IPS-20b (cell line): ENCODE results near the gene HDAC6.

ENCODE experiments used
- H3K27ac ChIP-seq: one replicate; pipeline ENCODE4 v1.5.1; 2013; ENCODE audit warnings: low read length
- H3K27me3 ChIP-seq: 2 replicates; pipeline ENCODE4 v1.6.1; 2013; ENCODE audit warnings: mild to moderate bottlenecking, low read length, inconsistent platforms; ENCODE audit not compliant: insufficient read depth
- H3K36me3 ChIP-seq: 2 replicates; pipeline ENCODE4 v1.6.1; 2013; ENCODE audit warnings: low read depth, mild to moderate bottlenecking, inconsistent platforms, low read length, moderate library complexity; ENCODE audit not compliant: insufficient read depth
- H3K4me1 ChIP-seq: 2 replicates; pipeline ENCODE4 v1.6.1; 2013; ENCODE audit warnings: mild to moderate bottlenecking, control low read depth, inconsistent platforms, low read length, moderate library complexity; ENCODE audit not compliant: insufficient read depth
- H3K4me3 ChIP-seq: 2 replicates; pipeline ENCODE4 v1.5.1; 2013; ENCODE audit warnings: mild to moderate bottlenecking, low read length, inconsistent platforms
- H3K9ac ChIP-seq: 2 replicates; pipeline ENCODE4 v1.6.1; 2013; ENCODE audit warnings: low read depth, mild to moderate bottlenecking, inconsistent platforms, low read length, moderate library complexity
- H3K9me3 ChIP-seq: 2 replicates; pipeline ENCODE4 v1.6.1; 2013; ENCODE audit warnings: mild to moderate bottlenecking, low read depth, low read length, inconsistent platforms; ENCODE audit not compliant: insufficient read depth

HDAC6 gene

GRCh38 chrX:48801280-48802088 is at the start of gene HDAC6:
TSS of gene HDAC6 (plus strand) at chrX:48802067. CDS start at chrX:48802693, 626 bp downstream.
- peak within 1 kb of the TSS; percentile 96 for H3K27ac ChIP-seq
- H3K27me3 ChIP-seq = no peaks in the 10 kb centered on the region
- no peaks in the 10 kb centered on the region for H3K9me3 ChIP-seq

GRCh38 chrX:48752498-48752897 is 49.4 kb upstream of the HDAC6 start:
- no peaks in the 10 kb centered on the region for H3K4me1 ChIP-seq

More at GRCh38 chrX:48801280-48802088, at the start of gene HDAC6:
- Histone ChIP-seq H3K9ac (peak within 1 kb of the TSS; percentile 96), H3K36me3 (peaks cover 26% of the 10 kb centered on the region; the same call in 1 of the 2 replicates), H3K4me1 (0 out of 2 replicates have a peak, but pooled peaks cover 3% of the 10 kb centered on the region), H3K4me3 (peak within 1 kb of the TSS; percentile 91)

GRCh38 chrX:48753708-48754228 is 48.1 kb upstream of the HDAC6 start:
- Histone ChIP-seq H3K27ac (no peak overlapping the region), H3K9me3 (no peaks in the 10 kb centered on the region), H3K36me3 (no peaks in the 10 kb centered on the region), H3K27me3 (no peaks in the 10 kb centered on the region), H3K9ac (no peak overlapping the region), H3K4me3 (no peak overlapping the region), H3K4me1 (no peaks in the 10 kb centered on the region)

More at GRCh38 chrX:48752498-48752897, 49.4 kb upstream of the HDAC6 start:
- Histone ChIP-seq H3K27ac (no peak overlapping the region), H3K36me3 (no peaks in the 10 kb centered on the region), H3K9ac (no peak overlapping the region), H3K4me3 (no peak overlapping the region), H3K9me3 (no peaks in the 10 kb centered on the region), H3K27me3 (no peaks in the 10 kb centered on the region)

- Histone ChIP-seq H3K4me3 (no peak overlapping the region), H3K9ac (no peak overlapping the region), H3K9me3 (no peaks in the 10 kb centered on the region), H3K27me3 (no peaks in the 10 kb centered on the region), H3K27ac (no peak overlapping the region), H3K4me1 (no peaks in the 10 kb centered on the region), H3K36me3 (no peaks in the 10 kb centered on the region)
Observed at GRCh38 chrX:48754238-48754637, 47.6 kb upstream of the HDAC6 start.

- Histone ChIP-seq H3K4me3 (no peak within 1 kb of the TSS), H3K36me3 (no peaks in the 10 kb centered on the region), H3K9me3 (no peaks in the 10 kb centered on the region), H3K27me3 (no peaks in the 10 kb centered on the region), H3K9ac (no peak within 1 kb of the TSS), H3K27ac (no peak within 1 kb of the TSS), H3K4me1 (no peaks in the 10 kb centered on the region)
Observed at GRCh38 chrX:48761674-48762471, 40.0 kb upstream of the HDAC6 start, which contains the start of gene GLOD5. TSS of gene GLOD5 (plus strand) at chrX:48761747. CDS start at chrX:48761791, 44 bp downstream.

GRCh38 chrX:48769230-48769629 is 32.6 kb upstream of the HDAC6 start:
- H3K4me1 ChIP-seq = no peaks in the 10 kb centered on the region
- H3K27ac ChIP-seq = no peak overlapping the region
- no peak overlapping the region for H3K9ac ChIP-seq
- no peaks in the 10 kb centered on the region for H3K9me3 ChIP-seq
- H3K36me3 ChIP-seq = no peaks in the 10 kb centered on the region
- H3K27me3 ChIP-seq = no peaks in the 10 kb centered on the region
- H3K4me3 ChIP-seq = no peak overlapping the region

GRCh38 chrX:48770296-48770695 is 31.6 kb upstream of the HDAC6 start:
- H3K27ac ChIP-seq = no peak overlapping the region
- no peaks in the 10 kb centered on the region for H3K4me1 ChIP-seq
- no peaks in the 10 kb centered on the region for H3K27me3 ChIP-seq
- H3K9me3 ChIP-seq = no peaks in the 10 kb centered on the region
- H3K9ac ChIP-seq = no peak overlapping the region
- no peaks in the 10 kb centered on the region for H3K36me3 ChIP-seq
- H3K4me3 ChIP-seq = no peak overlapping the region

- Histone ChIP-seq H3K27me3 (no peaks in the 10 kb centered on the region), H3K27ac (no peak overlapping the region), H3K4me3 (no peak overlapping the region), H3K9ac (no peak overlapping the region), H3K4me1 (no peaks in the 10 kb centered on the region), H3K9me3 (no peaks in the 10 kb centered on the region), H3K36me3 (no peaks in the 10 kb centered on the region)
Observed at GRCh38 chrX:48772602-48773001, 29.3 kb upstream of the HDAC6 start.

GRCh38 chrX:48776818-48777439 is 24.9 kb upstream of the HDAC6 start:
- no peaks in the 10 kb centered on the region for H3K27me3 ChIP-seq
- no peak overlapping the region for H3K27ac ChIP-seq
- H3K36me3 ChIP-seq = no peaks in the 10 kb centered on the region
- H3K4me1 ChIP-seq = no peaks in the 10 kb centered on the region
- H3K9me3 ChIP-seq = no peaks in the 10 kb centered on the region
- H3K4me3 ChIP-seq = no peak overlapping the region
- no peak overlapping the region for H3K9ac ChIP-seq

GRCh38 chrX:48779399-48779798 is 22.5 kb upstream of the HDAC6 start:
- Histone ChIP-seq H3K4me1 (no peaks in the 10 kb centered on the region), H3K9me3 (no peaks in the 10 kb centered on the region), H3K9ac (no peak overlapping the region), H3K27me3 (no peaks in the 10 kb centered on the region), H3K27ac (no peak overlapping the region), H3K4me3 (no peak overlapping the region), H3K36me3 (no peaks in the 10 kb centered on the region)

- H3K9ac ChIP-seq = no peak overlapping the region
- no peaks in the 10 kb centered on the region for H3K27me3 ChIP-seq
- no peaks in the 10 kb centered on the region for H3K9me3 ChIP-seq
- H3K27ac ChIP-seq = no peak overlapping the region
- no peaks in the 10 kb centered on the region for H3K36me3 ChIP-seq
- H3K4me3 ChIP-seq = no peak overlapping the region
- no peaks in the 10 kb centered on the region for H3K4me1 ChIP-seq
Observed at GRCh38 chrX:48781705-48782104, 20.2 kb upstream of the HDAC6 start.
